ENCODE measurements around the gene BEST1. TPM values are rescaled to one million over a fixed set of nuclear protein-coding genes. Genes with fewer than 3 reads are reported as not detected.

BEST1 gene
- total RNA-seq, 4 donors from 2014 or later = 3.0 to 4.0 (median 3.4) TPM

DNA sequence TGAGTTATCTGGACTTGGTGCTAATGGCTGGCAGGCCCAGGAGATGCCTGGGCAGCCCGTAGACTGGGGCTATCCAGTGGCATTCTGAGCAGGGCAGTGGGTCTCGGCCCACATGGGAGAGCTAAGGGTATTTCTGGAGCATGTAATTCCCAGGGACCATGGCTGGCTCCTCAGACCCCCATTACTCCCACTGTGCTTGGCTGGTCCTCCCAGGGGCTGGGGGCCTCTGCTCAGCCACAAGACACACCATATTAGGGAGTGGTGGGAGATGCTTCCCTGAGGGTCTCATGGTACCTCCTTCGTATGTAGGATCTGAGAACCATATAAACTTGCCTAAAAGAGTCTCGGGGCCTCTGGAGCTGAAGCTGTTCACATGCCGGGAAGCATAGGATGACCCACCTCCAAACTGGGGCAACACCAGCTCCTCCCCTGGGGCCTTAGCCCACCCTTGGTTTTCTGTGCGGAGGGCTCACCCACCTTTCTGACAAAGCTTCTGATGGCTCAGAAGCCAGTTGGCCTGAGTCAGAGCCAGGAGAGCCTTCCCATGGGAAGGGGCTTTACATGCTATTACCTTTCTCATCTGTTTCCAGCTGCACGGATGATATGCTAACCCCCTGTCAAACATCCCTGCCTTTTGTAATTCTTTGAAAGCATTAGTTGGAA lies 26.8 kb downstream of the BEST1 start:
- H3K9me3 ChIP-seq = no peaks in the 10 kb centered on the region
- no peaks in the 10 kb centered on the region for H3K27me3 ChIP-seq
- H3K4me1 ChIP-seq = peaks cover 20 to 75% (median 43%) of the 10 kb centered on the region in 3 donors
- H3K4me3 ChIP-seq = no peak overlapping the region
- ATAC-seq = no peak
- TF ChIP-seq POLR2AphosphoS5 (IDR thresholded peaks at IDR 0.05) = no peak
- no peak for TF ChIP-seq EP300 (IDR thresholded peaks at IDR 0.05)
- TF ChIP-seq, protein P1, sequence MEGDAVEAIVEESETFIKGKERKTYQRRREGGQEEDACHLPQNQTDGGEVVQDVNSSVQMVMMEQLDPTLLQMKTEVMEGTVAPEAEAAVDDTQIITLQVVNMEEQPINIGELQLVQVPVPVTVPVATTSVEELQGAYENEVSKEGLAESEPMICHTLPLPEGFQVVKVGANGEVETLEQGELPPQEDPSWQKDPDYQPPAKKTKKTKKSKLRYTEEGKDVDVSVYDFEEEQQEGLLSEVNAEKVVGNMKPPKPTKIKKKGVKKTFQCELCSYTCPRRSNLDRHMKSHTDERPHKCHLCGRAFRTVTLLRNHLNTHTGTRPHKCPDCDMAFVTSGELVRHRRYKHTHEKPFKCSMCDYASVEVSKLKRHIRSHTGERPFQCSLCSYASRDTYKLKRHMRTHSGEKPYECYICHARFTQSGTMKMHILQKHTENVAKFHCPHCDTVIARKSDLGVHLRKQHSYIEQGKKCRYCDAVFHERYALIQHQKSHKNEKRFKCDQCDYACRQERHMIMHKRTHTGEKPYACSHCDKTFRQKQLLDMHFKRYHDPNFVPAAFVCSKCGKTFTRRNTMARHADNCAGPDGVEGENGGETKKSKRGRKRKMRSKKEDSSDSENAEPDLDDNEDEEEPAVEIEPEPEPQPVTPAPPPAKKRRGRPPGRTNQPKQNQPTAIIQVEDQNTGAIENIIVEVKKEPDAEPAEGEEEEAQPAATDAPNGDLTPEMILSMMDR (IDR thresholded peaks at IDR 0.05) = no peak
- TF ChIP-seq POLR2A (IDR thresholded peaks at IDR 0.05) = no peak
- H3K36me3 ChIP-seq = no peaks in the 10 kb centered on the region
- WGBS, 2 donors (ENCODE audit: low coverage in 1 of 2) = 40 to 71% methylated on average over 1 to 6 of the region's 7 CpGs
- peak overlapping the region in 1 of 4 donors; percentile 99 for H3K27ac ChIP-seq

DNA sequence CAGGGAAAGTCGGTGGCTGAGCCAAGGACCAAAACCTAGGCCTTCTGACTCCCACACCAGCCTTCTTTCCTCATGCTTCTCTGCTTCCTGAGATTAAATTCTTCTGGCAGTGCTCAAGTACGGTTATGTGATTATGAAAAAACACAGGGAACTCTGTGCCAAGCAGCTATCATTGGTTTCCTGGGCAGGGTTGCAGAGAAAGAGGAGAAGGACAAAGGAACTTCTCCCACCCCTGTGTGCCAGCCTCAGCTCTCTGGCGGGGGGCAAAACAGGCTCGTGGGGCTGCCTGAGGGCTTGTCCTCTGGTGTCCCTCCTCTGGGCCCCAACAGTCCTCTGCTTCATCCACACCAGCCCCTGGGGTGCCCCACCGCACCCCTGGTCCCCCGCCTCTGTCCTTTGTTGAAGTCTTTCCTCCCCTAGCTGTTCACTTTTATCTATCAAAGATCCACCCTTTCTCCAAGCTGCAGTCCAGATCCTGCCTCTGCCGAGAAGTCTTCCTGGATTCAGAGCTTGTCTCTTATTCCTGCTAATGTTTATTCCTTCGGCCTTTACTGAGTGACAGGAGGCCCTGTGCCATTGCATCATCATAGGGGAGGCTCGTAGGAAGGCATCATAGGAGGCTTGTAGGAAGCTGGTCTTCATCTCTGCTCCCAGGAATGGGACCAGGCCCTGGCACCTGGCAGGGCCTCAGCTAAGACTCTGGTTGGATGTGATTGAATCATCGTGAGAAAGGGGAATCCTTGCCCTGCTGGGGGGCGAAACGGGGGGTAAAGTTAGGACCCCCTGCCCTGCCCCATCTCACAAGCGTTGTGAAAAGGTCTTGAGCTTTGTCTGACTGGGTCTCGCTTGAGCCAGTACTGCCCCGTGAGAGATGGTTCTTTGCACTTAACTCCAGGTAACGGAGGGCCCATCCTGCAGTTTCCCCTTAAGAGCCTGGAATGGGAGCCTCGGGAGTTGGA lies 28.8 kb downstream of the BEST1 start:
- TF ChIP-seq EP300 (IDR thresholded peaks at IDR 0.05) (no peak), POLR2AphosphoS5 (IDR thresholded peaks at IDR 0.05) (peak; percentile 14)
- no peaks in the 10 kb centered on the region for H3K36me3 ChIP-seq
- no peaks in the 10 kb centered on the region for H3K9me3 ChIP-seq
- peak overlapping the region in 3 of 4 donors; percentile 68 to 76 (median 71) for H3K27ac ChIP-seq
- no peaks in the 10 kb centered on the region for H3K27me3 ChIP-seq
- peaks cover 5 to 55% (median 24%) of the 10 kb centered on the region in 3 donors for H3K4me1 ChIP-seq
- no peak overlapping the region for H3K4me3 ChIP-seq
- peak; percentile 71 for ATAC-seq
- WGBS, 2 donors (ENCODE audit: low coverage in 1 of 2) = 57% methylated on average over 7 of the region's 17 CpGs; no CpG with 5 or more reads in 1 of the 2 donors

DNA sequence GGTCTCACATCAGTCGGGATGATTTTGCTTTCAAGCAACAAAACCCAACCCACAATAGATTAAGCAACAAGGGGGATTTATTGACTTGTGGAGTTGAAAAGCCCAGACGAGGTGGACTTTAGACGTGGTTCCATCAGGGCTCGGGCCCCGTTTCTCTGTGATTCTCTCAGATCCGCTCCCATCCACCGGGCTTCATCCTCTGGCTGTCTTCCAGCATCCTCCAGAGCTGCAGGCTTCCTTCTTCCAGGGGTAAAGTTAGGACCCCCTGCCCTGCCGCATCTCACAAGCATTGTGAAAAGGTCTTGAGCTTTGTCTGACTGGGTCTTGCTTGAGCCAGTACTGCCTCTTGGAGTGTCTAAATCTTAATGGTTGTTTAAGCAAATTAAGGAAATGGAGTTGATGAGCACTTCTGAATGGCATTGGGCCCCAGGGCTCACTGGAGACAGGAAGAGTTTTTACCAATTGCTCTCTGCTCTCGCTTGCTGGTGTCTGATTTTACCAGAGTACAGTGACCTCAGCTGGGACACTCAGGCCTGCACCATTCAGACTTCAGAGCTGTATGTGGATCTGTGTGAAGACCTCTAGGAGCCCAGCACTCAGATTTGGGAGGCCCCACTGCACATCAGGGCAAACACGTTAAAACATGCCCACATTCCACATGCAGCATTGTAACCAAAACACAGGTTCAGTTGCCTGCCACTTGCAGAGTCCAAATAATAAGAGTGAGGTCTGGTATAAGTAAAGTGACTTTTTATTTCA lies 30.8 kb downstream of the BEST1 start:
- no peak for ATAC-seq
- Histone ChIP-seq H3K9me3 (no peaks in the 10 kb centered on the region), H3K4me1 (peaks cover 4 to 35% (median 8%) of the 10 kb centered on the region in 3 donors), H3K27me3 (no peaks in the 10 kb centered on the region), H3K27ac (no peak overlapping the region), H3K36me3 (no peaks in the 10 kb centered on the region), H3K4me3 (no peak overlapping the region)
- TF ChIP-seq EP300 (IDR thresholded peaks at IDR 0.05) = no peak
- no peak for TF ChIP-seq POLR2AphosphoS5 (IDR thresholded peaks at IDR 0.05)
- TF ChIP-seq POLR2A (IDR thresholded peaks at IDR 0.05) = no peak
- TF ChIP-seq, protein P1 (IDR thresholded peaks at IDR 0.05) = no peak
- WGBS, 2 donors (ENCODE audit: low coverage in 1 of 2) = 82 to 91% methylated on average over 8 to 9 of the region's 10 CpGs

DNA sequence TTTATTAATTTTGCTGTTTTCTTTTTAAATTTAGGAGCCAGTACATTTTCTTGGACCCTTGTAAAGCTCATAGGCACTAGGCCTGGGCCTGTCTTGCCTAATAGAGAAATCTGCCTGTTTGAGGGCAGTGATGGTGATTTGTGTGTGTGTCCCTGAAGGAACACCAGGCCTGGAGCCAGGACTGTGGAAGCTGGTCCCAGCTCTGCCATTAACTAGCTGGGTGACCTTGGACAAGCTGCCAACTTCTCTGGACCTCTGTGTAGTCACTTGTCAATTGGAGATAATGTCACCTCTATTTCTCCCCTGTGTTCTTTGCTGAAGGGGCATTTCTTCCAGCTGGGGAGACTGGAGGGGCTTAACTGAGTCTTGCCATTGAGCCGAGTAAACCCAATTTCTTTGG lies 33.3 kb downstream of the BEST1 start:
- 100% methylated on average over 1 of the region's 1 CpG; no CpG with 5 or more reads in 1 of the 2 donors for WGBS, 2 donors (ENCODE audit: low coverage in 1 of 2)
- Histone ChIP-seq H3K36me3 (no peaks in the 10 kb centered on the region), H3K9me3 (no peaks in the 10 kb centered on the region), H3K27ac (no peak overlapping the region), H3K27me3 (no peaks in the 10 kb centered on the region), H3K4me1 (peaks cover 1 to 11% (median 5%) of the 10 kb centered on the region in 3 donors), H3K4me3 (no peak overlapping the region)
- TF ChIP-seq POLR2A (IDR thresholded peaks at IDR 0.05) = no peak
- TF ChIP-seq, protein P1 (IDR thresholded peaks at IDR 0.05) = no peak
- no peak for TF ChIP-seq POLR2AphosphoS5 (IDR thresholded peaks at IDR 0.05)
- TF ChIP-seq EP300 (IDR thresholded peaks at IDR 0.05) = no peak
- ATAC-seq = no peak

DNA sequence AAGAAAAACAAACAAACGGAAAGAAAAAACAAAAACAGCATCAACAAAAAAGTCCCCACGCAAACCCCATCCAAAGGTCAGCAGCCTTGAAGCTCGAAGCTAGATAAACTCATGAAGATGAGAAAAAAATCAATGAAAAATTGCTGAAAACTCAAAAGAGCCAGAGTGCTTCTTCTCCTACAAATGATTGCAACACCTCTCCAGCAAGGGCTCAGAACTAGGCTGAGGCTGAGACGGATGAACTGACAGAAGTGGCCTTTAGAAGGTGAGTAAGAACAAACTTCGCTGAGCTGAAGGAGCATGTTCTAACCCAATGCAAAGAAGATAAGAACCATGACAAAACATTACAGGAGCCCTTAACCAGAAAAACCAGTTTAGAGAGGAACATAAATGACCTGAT lies 35.7 kb downstream of the BEST1 start:
- Histone ChIP-seq H3K4me3 (no peak overlapping the region), H3K36me3 (no peaks in the 10 kb centered on the region), H3K4me1 (no peaks in the 10 kb centered on the region), H3K9me3 (no peaks in the 10 kb centered on the region), H3K27me3 (no peaks in the 10 kb centered on the region), H3K27ac (no peak overlapping the region)
- no peak for ATAC-seq
- WGBS, 2 donors (ENCODE audit: low coverage in 1 of 2) = 93 to 94% methylated on average over 3 to 5 of the region's 5 CpGs
- TF ChIP-seq POLR2AphosphoS5 (IDR thresholded peaks at IDR 0.05) (no peak), POLR2A (IDR thresholded peaks at IDR 0.05) (no peak), EP300 (IDR thresholded peaks at IDR 0.05) (no peak)
- TF ChIP-seq, protein P1 (IDR thresholded peaks at IDR 0.05) = no peak

Data from gastroesophageal sphincter (tissue), 4 donors.